COLO668 (cell line): ENCODE measurements around the gene RALGDS.
"Not testable (repeated sequence)": the region's sequence is repeated elsewhere in the genome, so short reads cannot be mapped to it uniquely, and the experiment has no call there.

Experiments
- DNase-seq: peaks from one replicate; lab custom pipeline; 2025; ENCODE audit not compliant: unreplicated experiment; lab: John Stamatoyannopoulos, UW

RALGDS gene

DNA sequence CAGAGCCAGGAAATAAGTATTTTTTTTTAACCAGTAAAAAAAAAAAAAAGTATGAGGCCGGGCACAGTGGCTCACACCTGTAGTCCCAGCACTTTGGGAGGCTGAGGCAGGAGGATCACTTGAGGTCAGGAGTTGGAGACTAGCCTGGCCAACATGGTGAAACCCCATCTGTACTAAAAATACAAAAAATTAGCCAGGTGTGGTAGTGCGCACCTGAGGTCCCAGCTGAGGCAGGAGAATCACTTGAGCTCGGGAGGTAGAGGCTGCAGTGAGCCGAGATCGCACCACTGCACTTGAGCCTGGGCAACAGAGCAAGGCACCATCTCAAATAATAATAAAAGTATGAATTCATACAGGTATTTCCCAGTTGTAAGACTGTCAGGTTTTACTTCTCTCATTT, 48.8 kb downstream of the RALGDS start:
- DNase-seq = not testable (repeated sequence)

DNA sequence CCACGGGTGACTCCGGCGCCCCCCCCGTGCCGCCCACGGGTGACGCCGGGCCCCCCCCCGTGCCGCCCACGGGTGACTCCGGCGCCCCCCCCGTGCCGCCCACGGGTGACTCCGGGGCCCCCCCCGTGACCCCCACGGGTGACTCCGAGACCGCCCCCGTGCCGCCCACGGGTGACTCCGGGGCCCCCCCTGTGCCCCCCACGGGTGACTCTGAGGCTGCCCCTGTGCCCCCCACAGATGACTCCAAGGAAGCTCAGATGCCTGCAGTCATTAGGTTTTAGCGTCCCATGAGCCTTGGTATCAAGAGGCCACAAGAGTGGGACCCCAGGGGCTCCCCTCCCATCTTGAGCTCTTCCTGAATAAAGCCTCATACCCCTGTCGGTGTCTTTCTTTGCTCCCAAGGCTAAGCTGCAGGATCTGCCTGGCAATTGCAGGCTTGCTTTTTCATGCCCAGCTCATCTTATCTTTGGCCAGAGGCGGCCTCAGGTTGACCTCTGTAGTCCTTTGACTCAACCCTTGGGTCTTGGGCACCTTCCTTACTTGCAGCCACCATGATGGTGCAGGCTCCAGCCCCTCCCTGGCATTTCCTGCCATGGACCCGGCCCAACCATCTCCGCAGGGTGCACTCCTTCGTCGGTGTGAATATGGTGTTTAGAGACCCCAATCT, 49.4 kb downstream of the RALGDS start:
- DNase-seq = no peak

DNA sequence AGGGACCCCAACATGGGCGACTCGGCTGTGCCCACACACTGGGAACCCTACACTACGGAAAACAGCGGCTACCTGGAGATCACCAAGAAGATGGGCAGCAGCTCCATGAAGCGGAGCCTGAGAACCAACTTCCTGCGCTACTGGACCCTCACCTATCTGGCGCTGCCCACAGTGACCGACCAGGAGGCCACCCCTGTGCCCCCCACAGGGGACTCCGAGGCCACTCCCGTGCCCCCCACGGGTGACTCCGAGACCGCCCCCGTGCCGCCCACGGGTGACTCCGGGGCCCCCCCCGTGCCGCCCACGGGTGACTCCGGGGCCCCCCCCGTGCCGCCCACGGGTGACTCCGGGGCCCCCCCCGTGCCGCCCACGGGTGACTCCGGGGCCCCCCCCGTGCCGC, 50.1 kb downstream of the RALGDS start:
- not testable (repeated sequence) for DNase-seq

DNA sequence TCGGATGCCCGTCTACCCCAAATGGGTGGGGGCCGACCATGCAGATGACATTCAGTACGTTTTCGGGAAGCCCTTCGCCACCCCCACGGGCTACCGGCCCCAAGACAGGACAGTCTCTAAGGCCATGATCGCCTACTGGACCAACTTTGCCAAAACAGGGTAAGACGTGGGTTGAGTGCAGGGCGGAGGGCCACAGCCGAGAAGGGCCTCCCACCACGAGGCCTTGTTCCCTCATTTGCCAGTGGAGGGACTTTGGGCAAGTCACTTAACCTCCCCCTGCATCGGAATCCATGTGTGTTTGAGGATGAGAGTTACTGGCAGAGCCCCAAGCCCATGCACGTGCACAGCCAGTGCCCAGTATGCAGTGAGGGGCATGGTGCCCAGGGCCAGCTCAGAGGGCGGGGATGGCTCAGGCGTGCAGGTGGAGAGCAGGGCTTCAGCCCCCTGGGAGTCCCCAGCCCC, 50.5 kb downstream of the RALGDS start:
- DNase-seq = not testable (repeated sequence)

DNA sequence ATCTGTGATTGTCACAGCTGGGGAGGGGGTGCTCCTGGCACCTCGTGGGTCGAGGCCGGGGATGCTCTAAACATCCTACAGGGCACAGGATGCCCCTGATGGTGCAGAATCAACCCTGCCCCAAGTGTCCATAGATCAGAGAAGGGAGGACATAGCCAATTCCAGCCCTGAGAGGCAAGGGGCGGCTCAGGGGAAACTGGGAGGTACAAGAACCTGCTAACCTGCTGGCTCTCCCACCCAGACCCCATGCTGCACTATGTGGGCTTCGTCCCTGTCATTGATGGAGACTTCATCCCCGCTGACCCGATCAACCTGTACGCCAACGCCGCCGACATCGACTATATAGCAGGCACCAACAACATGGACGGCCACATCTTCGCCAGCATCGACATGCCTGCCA, 52.6 kb downstream of the RALGDS start:
- DNase-seq = not testable (repeated sequence)

DNA sequence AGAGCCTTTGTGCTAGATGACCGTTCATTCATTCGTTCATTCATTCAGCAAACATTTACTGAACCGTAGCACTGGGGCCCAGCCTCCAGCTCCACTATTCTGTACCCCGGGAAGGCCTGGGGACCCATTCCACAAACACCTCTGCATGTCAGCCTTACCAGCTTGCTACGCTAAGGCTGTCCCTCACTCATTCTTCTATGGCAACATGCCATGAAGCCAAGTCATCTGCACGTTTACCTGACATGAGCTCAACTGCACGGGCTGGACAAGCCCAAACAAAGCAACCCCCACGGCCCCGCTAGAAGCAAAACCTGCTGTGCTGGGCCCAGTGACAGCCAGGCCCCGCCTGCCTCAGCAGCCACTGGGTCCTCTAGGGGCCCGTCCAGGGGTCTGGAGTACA, 53.2 kb downstream of the RALGDS start:
- no peak for DNase-seq

DNA sequence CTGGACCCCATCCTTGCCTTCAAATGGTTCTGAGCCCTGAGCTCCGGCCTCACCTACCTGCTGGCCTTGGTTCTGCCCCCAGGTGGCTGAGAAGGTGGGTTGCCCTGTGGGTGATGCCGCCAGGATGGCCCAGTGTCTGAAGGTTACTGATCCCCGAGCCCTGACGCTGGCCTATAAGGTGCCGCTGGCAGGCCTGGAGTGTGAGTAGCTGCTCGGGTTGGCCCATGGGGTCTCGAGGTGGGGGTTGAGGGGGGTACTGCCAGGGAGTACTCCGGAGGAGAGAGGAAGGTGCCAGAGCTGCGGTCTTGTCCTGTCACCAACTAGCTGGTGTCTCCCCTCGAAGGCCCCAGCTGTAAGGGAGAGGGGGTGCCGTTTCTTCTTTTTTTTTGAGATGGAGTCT, 54.0 kb downstream of the RALGDS start:
- no peak for DNase-seq

DNA sequence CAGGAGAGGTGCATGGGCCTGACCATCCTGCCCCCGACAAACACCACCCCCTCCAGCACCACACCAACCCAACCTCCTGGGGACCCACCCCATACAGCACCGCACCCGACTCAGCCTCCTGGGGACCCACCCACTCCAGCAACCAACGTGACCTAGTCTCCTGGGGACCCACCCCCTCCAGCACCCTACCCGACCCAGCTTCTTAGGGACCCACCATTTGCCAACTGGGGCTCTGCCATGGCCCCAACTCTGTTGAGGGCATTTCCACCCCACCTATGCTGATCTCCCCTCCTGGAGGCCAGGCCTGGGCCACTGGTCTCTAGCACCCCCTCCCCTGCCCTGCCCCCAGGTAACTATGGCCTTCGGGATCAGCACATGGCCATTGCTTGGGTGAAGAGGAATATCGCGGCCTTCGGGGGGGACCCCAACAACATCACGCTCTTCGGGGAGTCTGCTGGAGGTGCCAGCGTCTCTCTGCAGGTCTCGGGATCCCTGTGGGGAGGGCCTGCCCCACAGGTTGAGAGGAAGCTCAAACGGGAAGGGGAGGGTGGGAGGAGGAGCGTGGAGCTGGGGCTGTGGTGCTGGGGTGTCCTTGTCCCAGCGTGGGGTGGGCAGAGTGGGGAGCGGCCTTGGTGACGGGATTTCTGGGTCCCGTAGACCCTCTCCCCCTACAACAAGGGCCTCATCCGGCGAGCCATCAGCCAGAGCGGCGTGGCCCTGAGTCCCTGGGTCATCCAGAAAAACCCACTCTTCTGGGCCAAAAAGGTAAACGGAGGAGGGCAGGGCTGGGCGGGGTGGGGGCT, 54.7 kb downstream of the RALGDS start:
- no peak for DNase-seq

DNA sequence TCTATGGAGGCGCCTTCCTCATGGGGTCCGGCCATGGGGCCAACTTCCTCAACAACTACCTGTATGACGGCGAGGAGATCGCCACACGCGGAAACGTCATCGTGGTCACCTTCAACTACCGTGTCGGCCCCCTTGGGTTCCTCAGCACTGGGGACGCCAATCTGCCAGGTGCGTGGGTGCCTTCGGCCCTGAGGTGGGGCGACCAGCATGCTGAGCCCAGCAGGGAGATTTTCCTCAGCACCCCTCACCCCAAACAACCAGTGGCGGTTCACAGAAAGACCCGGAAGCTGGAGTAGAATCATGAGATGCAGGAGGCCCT, 56.0 kb downstream of the RALGDS start:
- DNase-seq = no peak

DNA sequence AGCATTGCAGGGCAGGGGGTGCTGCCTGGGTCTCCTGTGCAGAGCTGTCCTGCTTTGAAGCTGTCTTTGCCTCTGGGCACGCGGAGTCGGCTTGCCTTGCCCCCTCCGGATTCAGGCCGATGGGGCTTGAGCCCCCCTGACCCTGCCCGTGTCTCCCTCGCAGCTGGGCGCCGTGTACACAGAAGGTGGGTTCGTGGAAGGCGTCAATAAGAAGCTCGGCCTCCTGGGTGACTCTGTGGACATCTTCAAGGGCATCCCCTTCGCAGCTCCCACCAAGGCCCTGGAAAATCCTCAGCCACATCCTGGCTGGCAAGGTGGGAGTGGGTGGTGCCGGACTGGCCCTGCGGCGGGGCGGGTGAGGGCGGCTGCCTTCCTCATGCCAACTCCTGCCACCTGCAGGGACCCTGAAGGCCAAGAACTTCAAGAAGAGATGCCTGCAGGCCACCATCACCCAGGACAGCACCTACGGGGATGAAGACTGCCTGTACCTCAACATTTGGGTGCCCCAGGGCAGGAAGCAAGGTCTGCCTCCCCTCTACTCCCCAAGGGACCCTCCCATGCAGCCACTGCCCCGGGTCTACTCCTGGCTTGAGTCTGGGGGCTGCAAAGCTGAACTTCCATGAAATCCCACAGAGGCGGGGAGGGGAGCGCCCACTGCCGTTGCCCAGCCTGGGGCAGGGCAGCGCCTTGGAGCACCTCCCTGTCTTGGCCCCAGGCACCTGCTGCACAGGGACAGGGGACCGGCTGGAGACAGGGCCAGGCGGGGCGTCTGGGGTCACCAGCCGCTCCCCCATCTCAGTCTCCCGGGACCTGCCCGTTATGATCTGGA, 56.6 kb downstream of the RALGDS start:
- DNase-seq = no peak

DNA sequence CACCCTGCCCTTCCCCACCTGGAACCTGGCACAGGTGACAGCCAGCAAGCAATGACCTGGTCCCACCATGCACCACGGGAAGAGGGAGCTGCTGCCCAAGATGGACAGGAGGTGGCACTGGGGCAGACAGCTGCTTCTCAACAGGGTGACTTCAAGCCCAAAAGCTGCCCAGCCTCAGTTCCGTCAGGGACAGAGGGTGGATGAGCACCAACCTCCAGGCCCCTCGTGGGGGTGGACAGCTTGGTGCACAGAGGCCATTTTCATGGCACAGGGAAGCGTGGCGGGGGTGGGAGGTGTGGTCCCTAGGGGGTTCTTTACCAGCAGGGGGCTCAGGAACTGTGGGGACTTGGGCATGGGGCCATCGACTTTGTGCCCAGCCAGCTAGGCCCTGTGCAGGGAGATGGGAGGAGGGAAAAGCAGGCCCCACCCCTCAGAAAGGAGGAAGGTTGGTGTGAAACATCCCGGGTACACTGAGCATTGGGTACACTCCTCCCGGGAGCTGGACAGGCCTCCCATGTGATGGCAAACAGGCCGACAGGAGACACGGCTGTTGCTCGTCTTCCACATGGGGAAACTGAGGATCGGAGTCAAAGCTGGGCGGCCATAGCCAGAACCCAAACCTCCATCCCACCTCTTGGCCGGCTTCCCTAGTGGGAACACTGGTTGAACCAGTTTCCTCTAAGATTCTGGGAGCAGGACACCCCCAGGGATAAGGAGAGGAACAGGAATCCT, 57.4 kb downstream of the RALGDS start:
- DNase-seq = no peak

DNA sequence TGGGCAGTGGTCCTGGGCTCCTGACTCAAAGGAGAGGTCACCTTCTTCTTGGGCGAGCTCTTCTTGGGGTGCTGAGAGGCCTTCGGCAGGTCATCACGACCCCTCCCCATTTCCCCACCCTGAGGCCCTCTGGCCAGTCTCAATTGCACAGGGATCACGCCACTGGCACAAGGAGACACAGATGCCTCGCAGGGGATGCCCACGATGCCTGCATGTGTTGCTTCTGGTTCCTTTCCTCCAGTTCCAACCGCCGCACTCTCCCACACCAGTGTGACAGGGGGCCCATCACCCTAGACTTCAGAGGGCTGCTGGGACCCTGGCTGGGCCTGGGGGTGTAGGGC, 57.9 kb downstream of the RALGDS start:
- no peak for DNase-seq

DNA sequence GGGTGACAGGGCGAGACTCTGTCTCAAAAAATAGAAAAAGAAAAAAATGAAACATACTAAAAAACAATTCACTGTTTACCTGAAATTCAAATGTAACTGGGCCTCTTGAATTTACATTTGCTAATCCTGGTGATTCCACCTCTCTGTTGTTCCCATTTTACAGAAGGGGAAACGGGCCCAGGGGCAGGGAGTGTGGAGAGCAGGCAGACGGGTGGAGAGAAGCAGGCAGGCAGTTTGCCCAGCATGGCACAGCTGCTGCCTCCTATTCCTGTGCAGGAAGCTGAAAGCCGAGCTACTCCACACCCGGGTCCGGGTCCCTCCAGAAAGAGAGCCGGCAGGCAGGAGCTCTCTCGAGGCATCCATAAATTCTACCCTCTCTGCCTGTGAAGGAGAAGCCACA, 58.5 kb downstream of the RALGDS start:
- DNase-seq = not testable (repeated sequence)

DNA sequence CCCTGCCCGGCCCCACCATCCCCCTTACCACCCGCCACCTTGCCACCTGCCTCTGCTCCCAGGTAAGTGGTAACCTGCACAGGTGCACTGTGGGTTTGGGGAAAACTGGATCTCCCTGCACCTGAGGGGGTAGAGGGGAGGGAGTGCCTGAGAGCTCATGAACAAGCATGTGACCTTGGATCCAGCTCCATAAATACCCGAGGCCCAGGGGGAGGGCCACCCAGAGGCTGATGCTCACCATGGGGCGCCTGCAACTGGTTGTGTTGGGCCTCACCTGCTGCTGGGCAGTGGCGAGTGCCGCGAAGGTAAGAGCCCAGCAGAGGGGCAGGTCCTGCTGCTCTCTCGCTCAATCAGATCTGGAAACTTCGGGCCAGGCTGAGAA, 59.3 kb downstream of the RALGDS start, which contains the start of gene CEL:
Gene CEL, plus strand, starts transcription at position 218 of the 382 bp plus-strand sequence. Its CDS starts 22 bp downstream, at position 240.
- peak; percentile 92 for DNase-seq

DNA sequence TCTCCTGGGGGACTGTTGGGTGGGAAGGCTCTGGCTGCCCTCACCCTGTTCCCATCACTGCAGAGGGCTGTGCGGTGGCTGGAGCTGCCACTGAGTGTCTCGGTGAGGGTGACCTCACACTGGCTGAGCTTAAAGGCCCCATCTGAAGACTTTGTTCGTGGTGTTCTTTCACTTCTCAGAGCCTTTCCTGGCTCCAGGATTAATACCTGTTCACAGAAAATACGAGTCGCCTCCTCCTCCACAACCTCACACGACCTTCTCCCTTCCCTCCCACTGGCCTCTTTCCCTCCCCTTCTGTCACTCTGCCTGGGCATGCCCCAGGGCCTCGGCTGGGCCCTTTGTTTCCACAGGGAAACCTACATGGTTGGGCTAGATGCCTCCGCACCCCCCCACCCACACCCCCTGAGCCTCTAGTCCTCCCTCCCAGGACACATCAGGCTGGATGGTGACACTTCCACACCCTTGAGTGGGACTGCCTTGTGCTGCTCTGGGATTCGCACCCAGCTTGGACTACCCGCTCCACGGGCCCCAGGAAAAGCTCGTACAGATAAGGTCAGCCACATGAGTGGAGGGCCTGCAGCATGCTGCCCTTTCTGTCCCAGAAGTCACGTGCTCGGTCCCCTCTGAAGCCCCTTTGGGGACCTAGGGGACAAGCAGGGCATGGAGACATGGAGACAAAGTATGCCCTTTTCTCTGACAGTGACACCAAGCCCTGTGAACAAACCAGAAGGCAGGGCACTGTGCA, 59.8 kb downstream of the RALGDS start:
- DNase-seq = peak; percentile 54

DNA sequence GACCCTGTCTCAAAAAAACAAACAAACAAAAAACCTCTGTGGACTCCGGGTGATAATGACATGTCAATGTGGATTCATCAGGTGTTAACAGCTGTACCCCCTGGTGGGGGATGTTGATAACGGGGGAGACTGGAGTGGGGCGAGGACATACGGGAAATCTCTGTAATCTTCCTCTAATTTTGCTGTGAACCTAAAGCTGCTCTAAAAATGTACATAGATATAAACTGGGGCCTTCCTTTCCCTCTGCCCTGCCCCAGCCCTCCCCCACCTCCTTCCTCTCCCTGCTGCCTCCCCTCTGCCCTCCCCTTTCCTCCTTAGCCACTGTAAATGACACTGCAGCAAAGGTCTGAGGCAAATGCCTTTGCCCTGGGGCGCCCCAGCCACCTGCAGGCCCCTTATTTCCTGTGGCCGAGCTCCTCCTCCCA, 60.6 kb downstream of the RALGDS start:
- DNase-seq = peak; percentile 36

DNA sequence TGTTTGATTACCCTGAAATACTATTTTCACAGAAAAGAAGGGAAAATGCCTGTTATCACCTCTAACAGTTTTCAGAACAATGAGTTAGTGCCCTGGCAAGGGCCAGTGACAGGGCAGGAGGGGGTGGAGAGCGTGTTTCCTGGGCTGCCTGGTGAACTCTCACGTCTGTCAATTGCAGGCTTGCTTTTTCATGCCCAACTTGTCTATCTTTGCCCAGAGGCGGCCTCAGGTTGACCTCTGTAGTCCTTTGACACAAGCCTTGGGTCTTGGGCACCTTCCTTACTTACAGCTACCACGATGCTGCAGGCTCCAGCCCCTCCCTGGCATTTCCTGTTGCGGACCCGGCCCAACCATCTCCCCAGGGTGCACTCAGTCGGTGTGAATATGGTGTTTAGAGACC, 61.4 kb downstream of the RALGDS start:
- DNase-seq = no peak

DNA sequence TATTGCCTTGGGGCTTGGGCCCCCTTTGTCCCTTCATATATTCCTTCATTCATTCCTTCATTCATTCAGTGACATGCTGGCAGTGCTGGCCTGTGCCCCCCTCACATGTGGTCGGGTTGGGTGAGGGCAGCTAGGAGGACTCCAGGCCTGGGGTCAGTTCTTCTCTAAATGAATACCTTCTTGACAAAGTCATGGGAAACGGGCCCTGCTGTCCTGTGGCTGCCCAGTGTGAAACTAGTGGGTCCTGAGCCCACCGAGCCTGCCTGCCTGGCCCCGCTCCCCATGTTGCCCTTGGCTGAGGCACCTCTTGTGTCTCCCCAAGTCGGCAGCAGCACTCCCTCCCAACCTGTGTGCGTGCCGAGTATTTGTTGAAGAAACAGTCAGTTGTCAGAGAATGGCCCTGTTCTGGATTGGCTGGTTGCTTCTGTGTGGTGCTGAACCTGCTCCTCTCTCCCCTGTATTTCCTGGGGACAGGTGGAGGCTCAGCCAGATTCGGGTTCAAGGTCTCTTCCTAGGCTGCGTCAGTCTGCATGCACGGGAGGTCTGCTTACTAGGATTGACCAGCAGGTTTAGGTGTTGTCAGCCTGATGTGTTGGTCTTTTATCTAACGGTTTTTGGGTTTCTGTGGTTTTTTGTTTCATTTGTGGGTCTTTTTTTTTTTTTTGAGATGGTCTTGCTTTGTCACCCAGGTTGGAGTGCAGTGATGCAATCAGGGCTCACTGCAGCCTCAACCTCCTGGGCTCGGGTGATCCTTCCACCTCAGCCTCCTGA, 62.3 kb downstream of the RALGDS start:
- no peak for DNase-seq

DNA sequence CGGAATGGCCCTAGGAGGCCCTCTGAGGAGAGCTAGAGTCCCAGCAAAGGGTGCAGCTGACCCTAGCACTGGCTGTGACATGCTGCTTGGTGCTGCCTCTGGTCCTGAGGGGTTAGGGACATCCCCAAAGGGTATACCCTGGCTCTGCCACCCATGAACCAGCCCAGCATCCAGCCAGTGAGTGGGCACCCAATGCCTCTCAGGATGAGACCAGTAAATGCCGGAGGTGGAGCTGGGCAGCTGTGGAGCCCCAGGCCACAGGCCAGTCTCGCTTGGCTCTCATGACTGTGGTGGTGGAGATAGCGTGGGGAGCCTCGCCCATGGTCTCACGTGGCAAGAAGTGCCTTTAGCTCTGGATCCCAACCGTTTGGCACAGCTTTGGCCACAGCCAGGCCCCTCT, 63.0 kb downstream of the RALGDS start:
- DNase-seq = no peak

DNA sequence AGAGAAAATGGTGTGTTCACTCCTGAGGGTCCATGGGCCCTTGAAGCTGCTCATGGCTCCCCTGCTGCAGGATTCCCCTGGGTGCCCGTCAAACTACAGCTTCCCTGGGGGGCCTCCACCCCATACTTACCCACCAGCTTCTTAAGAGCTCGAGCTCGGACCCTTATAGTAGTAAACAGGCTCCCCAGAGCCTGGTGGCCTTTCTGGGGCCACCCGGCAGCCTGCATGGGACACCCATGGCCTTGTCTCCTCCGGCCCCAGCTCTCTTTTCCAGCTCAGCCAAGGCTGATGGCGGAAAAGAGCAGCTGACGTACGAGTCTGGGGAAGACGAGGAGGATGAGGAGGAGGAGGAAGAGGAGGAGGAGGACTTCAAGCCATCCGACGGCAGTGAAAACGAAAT, 63.5 kb downstream of the RALGDS start:
- no peak for DNase-seq
